Type B pancreatic cell (in vitro differentiated cells): ENCODE results near the gene PABPN1L. TPM values are rescaled to one million over a fixed set of nuclear protein-coding genes. Genes with fewer than 3 reads are reported as not detected.

Experiments
- DNase-seq: peaks from one replicate; pipeline ENCODE4 v3.0.0; 2021; ENCODE audit warnings: mixed read lengths; ENCODE audit not compliant: unreplicated experiment; ENCODE audit errors: extremely low spot score
- H3K27ac Mint-ChIP-seq: 2 replicates; pipeline ENCODE4 v1.8.0; 2021; ENCODE audit warnings: mild to moderate bottlenecking, mixed read lengths
- H3K27me3 Mint-ChIP-seq: 2 replicates; pipeline ENCODE4 v1.8.0; 2021; ENCODE audit warnings: mixed read lengths
- H3K36me3 Mint-ChIP-seq: 2 replicates; pipeline ENCODE4 v1.8.0; 2021; ENCODE audit warnings: mixed read lengths
- H3K4me1 Mint-ChIP-seq: one replicate; pipeline ENCODE4 v1.8.0; 2021; ENCODE audit warnings: mixed read lengths; ENCODE audit not compliant: unreplicated experiment
- H3K4me3 Mint-ChIP-seq: 2 replicates; pipeline ENCODE4 v1.8.0; 2021; ENCODE audit warnings: mild to moderate bottlenecking, mixed read lengths
- H3K9me3 Mint-ChIP-seq: 2 replicates; pipeline ENCODE4 v1.8.0; 2021; ENCODE audit warnings: mixed read lengths
- total RNA-seq: library from RNA; stranded (reverse); gene quantifications from 2 replicates; pipeline ENCODE4 v1.2.1, GENCODE V29; 2021; ENCODE audit warnings: low replicate concordance
- TF ChIP-seq, protein P1 (sequence below): fragments of 200-600 bp; sonication (generic); conservative IDR thresholded peaks from 2 replicates; pipeline ENCODE4 v1.5.0; 2021; ENCODE audit warnings: antibody characterized with exemption, mild to moderate bottlenecking

The PABPN1L gene
- total RNA-seq, 1 donor from 2014 or later, result not detected

- no peak overlapping the region for H3K27ac Mint-ChIP-seq
- TF ChIP-seq, protein P1, sequence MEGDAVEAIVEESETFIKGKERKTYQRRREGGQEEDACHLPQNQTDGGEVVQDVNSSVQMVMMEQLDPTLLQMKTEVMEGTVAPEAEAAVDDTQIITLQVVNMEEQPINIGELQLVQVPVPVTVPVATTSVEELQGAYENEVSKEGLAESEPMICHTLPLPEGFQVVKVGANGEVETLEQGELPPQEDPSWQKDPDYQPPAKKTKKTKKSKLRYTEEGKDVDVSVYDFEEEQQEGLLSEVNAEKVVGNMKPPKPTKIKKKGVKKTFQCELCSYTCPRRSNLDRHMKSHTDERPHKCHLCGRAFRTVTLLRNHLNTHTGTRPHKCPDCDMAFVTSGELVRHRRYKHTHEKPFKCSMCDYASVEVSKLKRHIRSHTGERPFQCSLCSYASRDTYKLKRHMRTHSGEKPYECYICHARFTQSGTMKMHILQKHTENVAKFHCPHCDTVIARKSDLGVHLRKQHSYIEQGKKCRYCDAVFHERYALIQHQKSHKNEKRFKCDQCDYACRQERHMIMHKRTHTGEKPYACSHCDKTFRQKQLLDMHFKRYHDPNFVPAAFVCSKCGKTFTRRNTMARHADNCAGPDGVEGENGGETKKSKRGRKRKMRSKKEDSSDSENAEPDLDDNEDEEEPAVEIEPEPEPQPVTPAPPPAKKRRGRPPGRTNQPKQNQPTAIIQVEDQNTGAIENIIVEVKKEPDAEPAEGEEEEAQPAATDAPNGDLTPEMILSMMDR, result no peak
- no peaks in the 10 kb centered on the region for H3K36me3 Mint-ChIP-seq
- peaks cover 8% of the 10 kb centered on the region for H3K4me1 Mint-ChIP-seq
- no peaks in the 10 kb centered on the region for H3K9me3 Mint-ChIP-seq
- no peaks in the 10 kb centered on the region for H3K27me3 Mint-ChIP-seq
- peak overlapping the region; percentile 39 for H3K4me3 Mint-ChIP-seq
- no peak for DNase-seq
These were observed 14.0 kb upstream of the PABPN1L start for GRCh38 chr16:88880226-88881006.

- Mint-ChIP-seq H3K9me3 (no peaks in the 10 kb centered on the region), H3K27me3 (no peaks in the 10 kb centered on the region), H3K36me3 (no peaks in the 10 kb centered on the region), H3K27ac (no peak overlapping the region), H3K4me1 (peaks cover 8% of the 10 kb centered on the region), H3K4me3 (no peak overlapping the region)
- no peak for DNase-seq
- TF ChIP-seq, protein P1, result no peak
These were observed 13.3 kb upstream of the PABPN1L start for GRCh38 chr16:88879788-88880055.

- Mint-ChIP-seq H3K4me1 (peaks cover 8% of the 10 kb centered on the region), H3K4me3 (no peak overlapping the region), H3K9me3 (no peaks in the 10 kb centered on the region), H3K27ac (no peak overlapping the region), H3K27me3 (no peaks in the 10 kb centered on the region), H3K36me3 (no peaks in the 10 kb centered on the region)
- no peak for DNase-seq
- TF ChIP-seq, protein P1, result no peak
These were observed 12.7 kb upstream of the PABPN1L start for GRCh38 chr16:88878967-88879787.

- Mint-ChIP-seq H3K9me3 (no peaks in the 10 kb centered on the region), H3K36me3 (no peaks in the 10 kb centered on the region), H3K4me3 (no peak overlapping the region), H3K27ac (no peak overlapping the region), H3K27me3 (no peaks in the 10 kb centered on the region), H3K4me1 (peaks cover 8% of the 10 kb centered on the region)
- TF ChIP-seq, protein P1, result no peak
- no peak for DNase-seq
These were observed 11.9 kb upstream of the PABPN1L start for GRCh38 chr16:88878356-88878755.

GRCh38 chr16:88877564-88878289, 11.3 kb upstream of the PABPN1L start:
- H3K27ac Mint-ChIP-seq, result no peak overlapping the region
- no peaks in the 10 kb centered on the region for H3K27me3 Mint-ChIP-seq
- no peaks in the 10 kb centered on the region for H3K9me3 Mint-ChIP-seq
- TF ChIP-seq, protein P1, result no peak
- H3K4me1 Mint-ChIP-seq, result peaks cover 8% of the 10 kb centered on the region
- H3K36me3 Mint-ChIP-seq, result no peaks in the 10 kb centered on the region
- DNase-seq, result no peak
- H3K4me3 Mint-ChIP-seq, result no peak overlapping the region
